ENCODE measurements around the gene TMEM145.

TMEM145 gene

GRCh38 chr19:42290136-42290522 lies 23.0 kb upstream of the TMEM145 start:
- DNase-seq = no peak

- DNase-seq = peak; percentile 64
Observed at GRCh38 chr19:42290523-42291434, 22.3 kb upstream of the TMEM145 start.

- DNase-seq = no peak
Observed at GRCh38 chr19:42291435-42291810, 21.7 kb upstream of the TMEM145 start.

DNA sequence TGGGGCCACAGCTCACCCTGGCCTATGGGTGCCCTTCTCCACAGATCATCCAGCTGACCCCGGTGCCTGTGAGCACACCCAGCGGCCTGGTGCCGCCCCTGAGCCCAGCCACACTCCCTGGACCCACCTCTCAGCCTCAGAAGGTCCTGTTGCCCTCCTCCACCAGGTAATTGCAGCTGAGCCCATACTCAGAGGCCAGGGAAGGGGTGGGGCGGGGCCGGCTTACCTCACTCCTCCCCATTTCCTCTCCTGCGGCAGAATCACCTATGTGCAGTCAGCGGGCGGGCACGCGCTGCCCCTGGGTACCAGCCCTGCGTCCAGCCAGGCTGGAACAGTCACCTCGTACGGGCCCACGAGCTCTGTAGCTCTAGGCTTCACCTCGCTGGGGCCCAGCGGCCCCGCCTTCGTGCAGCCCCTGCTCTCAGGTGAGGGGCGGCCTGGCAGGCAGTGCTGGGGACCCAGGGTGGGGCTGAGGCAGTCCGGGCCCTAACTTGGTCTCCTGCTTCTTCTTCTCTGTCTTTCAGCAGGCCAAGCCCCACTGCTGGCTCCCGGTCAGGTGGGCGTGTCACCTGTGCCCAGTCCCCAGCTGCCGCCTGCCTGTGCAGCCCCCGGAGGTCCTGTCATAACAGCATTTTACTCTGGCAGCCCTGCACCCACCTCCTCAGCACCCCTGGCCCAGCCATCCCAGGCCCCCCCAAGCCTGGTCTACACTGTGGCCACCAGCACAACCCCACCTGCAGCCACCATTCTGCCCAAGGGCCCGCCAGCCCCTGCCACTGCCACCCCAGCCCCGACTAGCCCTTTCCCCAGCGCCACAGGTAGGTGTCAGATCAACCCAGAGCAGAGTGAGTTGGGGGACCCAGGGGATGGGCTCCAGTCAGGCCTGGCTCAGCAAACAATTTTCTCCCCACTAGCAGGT lies 20.8 kb upstream of the TMEM145 start:
- no peak for DNase-seq

DNA sequence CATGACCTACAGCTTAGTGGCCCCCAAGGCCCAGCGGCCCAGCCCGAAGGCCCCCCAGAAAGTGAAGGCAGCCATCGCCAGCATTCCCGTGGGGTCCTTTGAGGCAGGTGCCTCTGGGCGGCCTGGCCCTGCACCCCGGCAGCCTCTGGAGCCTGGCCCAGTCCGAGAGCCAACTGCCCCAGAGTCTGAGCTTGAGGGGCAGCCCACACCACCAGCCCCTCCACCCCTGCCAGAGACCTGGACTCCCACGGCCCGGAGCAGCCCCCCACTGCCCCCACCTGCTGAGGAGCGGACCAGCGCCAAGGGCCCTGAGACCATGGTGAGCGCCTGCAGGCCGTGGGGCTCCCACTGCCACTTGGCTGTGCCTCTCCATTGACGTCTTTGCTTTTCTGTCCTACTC lies 20.1 kb upstream of the TMEM145 start:
- DNase-seq = no peak

GRCh38 chr19:42293540-42293939 lies 19.6 kb upstream of the TMEM145 start:
- DNase-seq = no peak

GRCh38 chr19:42293948-42294347 lies 19.2 kb upstream of the TMEM145 start:
- DNase-seq = no peak

DNA sequence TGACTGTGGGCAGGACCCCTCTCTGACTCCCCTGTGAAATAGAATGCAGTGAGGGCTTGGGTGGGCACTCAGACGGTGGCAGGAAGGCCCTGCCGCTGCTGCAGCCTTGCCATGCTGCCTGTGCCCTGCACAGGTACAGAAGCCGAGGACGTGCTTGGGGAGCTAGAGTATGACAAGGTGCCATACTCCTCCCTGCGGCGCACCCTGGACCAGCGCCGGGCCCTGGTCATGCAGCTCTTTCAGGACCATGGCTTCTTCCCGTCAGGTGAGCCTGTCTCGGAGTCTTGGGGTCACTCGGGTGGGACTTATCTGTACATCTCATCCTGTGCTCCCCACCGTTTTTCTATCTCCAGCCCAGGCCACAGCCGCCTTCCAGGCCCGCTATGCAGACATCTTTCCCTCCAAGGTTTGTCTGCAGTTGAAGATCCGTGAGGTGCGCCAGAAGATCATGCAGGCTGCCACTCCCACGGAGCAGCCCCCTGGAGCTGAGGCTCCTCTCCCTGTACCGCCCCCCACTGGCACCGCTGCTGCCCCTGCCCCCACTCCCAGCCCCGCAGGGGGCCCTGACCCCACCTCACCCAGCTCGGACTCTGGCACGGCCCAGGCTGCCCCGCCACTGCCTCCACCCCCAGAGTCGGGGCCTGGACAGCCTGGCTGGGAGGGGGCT lies 18.5 kb upstream of the TMEM145 start:
- no peak for DNase-seq

GRCh38 chr19:42295342-42295741 lies 17.8 kb upstream of the TMEM145 start:
- no peak for DNase-seq

DNA sequence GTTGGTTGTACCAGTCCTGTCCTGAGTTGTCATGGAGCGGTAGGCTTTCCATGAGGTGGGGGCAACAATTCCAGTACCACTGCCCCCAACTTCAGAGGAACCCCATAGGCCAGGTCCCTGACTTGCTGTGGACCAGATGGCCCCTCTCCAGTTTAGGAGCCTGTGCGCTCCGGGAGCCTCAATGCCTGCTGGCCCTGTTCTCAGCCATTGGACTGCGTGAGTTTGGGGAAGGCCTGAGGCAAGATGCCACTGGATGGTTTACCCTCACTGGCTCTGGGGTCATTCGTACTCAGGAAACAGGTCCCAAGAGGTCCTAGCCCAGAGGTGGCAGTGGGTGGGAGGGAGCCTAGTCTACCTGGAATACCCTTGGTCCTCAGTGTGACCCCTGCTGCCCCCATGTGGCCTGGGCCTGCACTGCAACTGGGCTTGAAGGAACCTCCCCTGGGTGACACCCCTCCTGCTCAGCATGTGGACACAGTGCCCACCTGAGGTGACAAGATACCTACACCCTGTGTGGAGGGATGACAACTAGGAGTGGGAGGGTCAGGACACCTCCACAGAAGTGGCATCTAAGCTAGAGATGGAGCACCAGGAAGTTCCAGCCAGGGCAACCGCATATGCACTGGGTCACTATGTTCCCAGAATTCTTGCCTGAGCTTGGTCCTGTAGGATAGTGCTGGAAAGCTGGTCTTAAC lies 17.1 kb upstream of the TMEM145 start:
- peak; percentile 93 for DNase-seq

GRCh38 chr19:42297039-42297438 lies 16.1 kb upstream of the TMEM145 start:
- DNase-seq = no peak

- DNase-seq = no peak
Observed at GRCh38 chr19:42301646-42302203, 11.4 kb upstream of the TMEM145 start, which contains the start of gene PRR19. Gene PRR19 (plus strand): TSS chr19:42302132. CDS start chr19:42309585, 7,453 bp downstream.

DNA sequence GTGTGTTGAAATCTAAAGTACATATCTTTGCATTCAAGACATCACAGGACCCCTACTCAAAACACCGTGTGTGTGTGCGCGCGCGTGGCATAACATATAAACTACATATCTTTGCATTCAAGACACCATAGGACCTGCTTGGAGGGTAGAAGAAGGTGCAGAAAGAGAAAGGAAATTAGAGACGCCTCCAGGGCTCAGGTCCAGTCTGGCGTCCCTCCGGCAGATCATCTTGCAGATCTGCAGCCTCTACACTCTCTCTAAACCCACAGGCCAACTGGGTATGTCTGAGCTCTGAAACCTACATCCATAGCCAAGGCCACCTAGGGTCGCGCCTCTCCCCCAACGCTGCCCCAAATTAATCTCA lies 10.0 kb upstream of the TMEM145 start:
- DNase-seq = no peak

- DNase-seq = no peak
Observed at GRCh38 chr19:42303876-42304275, 9.2 kb upstream of the TMEM145 start.

DNA sequence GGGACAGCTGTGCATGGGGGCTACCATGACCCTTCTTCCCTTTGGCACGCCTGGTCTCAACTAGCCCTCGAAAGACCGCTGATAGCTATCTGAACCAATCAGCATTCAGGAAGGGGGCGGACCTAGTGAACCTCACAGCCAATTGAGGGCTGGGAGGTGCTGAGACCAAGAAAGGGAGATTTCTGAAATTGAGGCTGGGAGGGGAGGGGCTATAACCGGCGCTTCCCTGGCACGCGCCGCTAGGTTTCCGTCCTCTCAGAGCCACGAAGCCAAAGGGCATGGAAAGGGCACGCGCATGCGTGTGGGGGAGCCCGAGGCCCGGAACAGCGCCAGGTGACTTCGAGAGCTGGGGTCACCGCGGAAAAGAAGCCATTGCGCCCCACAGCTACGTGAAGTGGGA lies 6.5 kb upstream of the TMEM145 start:
- no peak for DNase-seq

DNA sequence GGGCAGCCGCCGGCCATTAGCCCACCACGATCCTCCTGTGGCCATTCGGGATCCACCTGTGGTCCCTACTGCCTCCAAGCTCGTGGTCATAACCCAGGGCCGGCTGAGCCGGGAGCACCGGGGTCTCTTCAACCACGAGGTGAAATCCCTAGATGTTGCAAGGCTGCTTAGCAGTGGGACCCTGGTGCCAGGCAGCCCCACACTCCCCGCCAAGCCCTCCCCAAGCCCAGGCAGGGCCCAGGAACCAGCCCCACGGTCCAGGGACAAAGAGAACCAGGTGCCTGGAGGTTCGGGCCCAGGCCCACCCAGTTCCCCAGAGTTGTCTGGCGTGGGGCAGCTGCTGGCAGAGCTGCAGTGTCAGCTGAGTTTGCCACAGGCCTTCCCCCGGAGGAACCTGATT lies 3.4 kb upstream of the TMEM145 start:
- DNase-seq = no peak

- no peak for DNase-seq
Observed at GRCh38 chr19:42311657-42312056, 1.5 kb upstream of the TMEM145 start.

- DNase-seq = no peak
Observed at GRCh38 chr19:42312370-42312769, 739 bp upstream of the TMEM145 start.

DNA sequence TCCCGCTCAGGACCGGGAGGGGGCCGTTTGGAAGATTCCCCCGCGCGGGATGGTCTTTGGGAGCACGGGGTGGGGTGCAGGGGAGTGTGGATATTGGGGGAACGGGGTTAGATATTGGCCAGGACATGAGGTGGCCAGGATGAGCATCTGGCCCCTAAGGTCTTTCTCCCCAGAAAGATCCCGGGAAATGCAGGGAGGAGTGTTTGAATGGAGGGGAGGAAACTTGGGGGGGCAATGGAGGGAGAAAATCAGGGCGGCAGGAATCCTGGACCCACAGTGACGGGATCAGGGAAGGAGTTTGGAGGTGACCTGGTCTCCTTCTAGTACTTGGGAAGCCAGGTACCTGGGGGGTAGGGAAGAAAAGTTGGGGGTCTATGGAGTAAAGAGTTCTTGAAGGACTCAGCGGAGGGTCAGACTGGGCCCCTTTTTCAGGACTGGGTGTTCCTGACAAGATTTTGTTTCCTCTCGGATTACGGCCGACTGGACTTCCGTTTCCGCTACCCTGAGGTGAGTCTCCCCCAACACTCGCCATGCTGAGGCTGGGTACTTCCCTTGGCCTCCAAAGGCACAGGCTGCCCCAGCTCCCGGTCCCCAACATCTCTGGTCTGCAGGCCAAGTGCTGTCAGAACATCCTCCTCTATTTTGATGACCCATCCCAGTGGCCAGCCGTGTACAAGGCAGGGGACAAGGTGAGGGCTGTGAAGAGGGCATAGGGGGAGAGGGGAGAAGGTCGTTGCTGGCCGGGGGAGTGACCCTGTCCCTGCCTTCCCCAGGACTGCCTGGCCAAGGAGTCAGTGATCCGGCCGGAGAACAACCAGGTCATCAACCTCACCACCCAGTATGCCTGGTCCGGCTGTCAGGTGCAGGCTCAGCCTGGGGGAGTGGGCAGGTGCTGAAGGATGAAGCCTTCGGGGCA lies 989 bp downstream of the TMEM145 start:
- DNase-seq = no peak

- no peak for DNase-seq
Observed at GRCh38 chr19:42315024-42315423, 1.9 kb downstream of the TMEM145 start.
